Adrenal gland (tissue), 12 donors: ENCODE measurements around the gene DSCAML1. TPM values are rescaled to one million over a fixed set of nuclear protein-coding genes. Genes with fewer than 3 reads are reported as not detected.

Source experiments
- DNase-seq, 7 donors: peaks; one replicate each; pipeline ENCODE4 v3.0.0-alpha.2; 2019 to 2020
- H3K27ac ChIP-seq, 5 donors: fragments of 200-600 bp; sonication (generic) in 4 of 5; 1 replicate in 3 of 5; 2 replicates in 2 of 5; pipeline versions ENCODE4 v1.5.1 to v1.8.0; 2016 to 2020; ENCODE audit warnings: mild to moderate bottlenecking in 1 of 5
- H3K27me3 ChIP-seq: fragments of 200-600 bp; 2 replicates; pipeline ENCODE4 v1.8.0; 2021
- H3K36me3 ChIP-seq, 2 donors: fragments of 200-600 bp; replicated peaks in 1 of 2; 1 replicate in 1 of 2; 2 replicates in 1 of 2; pipeline versions ENCODE4 v1.5.1 to v1.8.0; 2018 to 2022
- H3K4me1 ChIP-seq, 2 donors: fragments of 200-600 bp; replicated peaks in 1 of 2; 1 replicate in 1 of 2; 2 replicates in 1 of 2; pipeline versions ENCODE4 v1.5.1 to v1.8.0; 2018 to 2021
- H3K4me3 ChIP-seq, 4 donors: fragments of 200-600 bp; sonication (generic) in 3 of 4; one replicate each; pipeline ENCODE4 v1.5.1; 2016 to 2018
- H3K9me3 ChIP-seq, 3 donors: fragments of 200-600 bp; sonication (generic) in 1 of 3; replicated peaks in 1 of 3; 1 replicate in 2 of 3; 2 replicates in 1 of 3; pipeline versions ENCODE4 v1.5.1 to v1.8.0; 2016 to 2021
- CTCF ChIP-seq, 6 experiments: fragments of 450-650 bp in 4 of 6; fragments of 200-600 bp in 2 of 6; sonication (generic) in 1 of 6; IDR thresholded peaks; 1 replicate in 5 of 6; 2 replicates in 1 of 6; pipeline versions ENCODE4 v1.5.1 to v1.8.0; 2016 to 2021; ENCODE audit warnings: antibody characterized with exemption in 6 of 6, mild to moderate bottlenecking in 2 of 6, moderate library complexity in 1 of 6
- POLR2A ChIP-seq, 2 donors: fragments of 450-650 bp; IDR thresholded peaks; one replicate each; pipeline ENCODE4 v1.6.1; 2017; ENCODE audit warnings: antibody characterized with exemption in 2 of 2, mild to moderate bottlenecking in 2 of 2, moderate library complexity in 1 of 2
- WGBS, 4 donors: extraction: QIAGEN DNeasy Blood & Tissue Kit in 2 of 4; methylation state at CpG; one replicate each; pipeline versions ENCODE4 v1.1.5 to v1.1.7; 2013 to 2017; 5-methylcytosine and 5-hydroxymethylcytosine counted together
- intact Hi-C, 2 donors: fragments of 100-400 bp; cut with DNase I; formaldehyde crosslinking; loops; one replicate each; pipeline versions ENCODE4 v1.14.1 to v1.15.0; 2022 to 2023
- polyA plus RNA-seq, 3 donors: library from polyadenylated mRNA; stranded (reverse); fragments of 200-250 nt in 2 of 3; fragments of 350-450 nt in 1 of 3; fragmentation: Illumina TruSeq in 1 of 3; extraction: RNeasy Lipid Tissue Mini Kit (QIAGEN cat#74804) in 1 of 3; gene quantifications; one replicate each; pipeline ENCODE4 v1.2.3, GENCODE V29; 2013 to 2014
- total RNA-seq, 9 donors: library from RNA; depleted of rRNA in 4 of 9; stranded (reverse); fragments of >200 nt in 4 of 9; fragments of 120-200 nt in 1 of 9; fragmentation: NEBNext Ultra II Directional in 1 of 9; extraction: Animal tissue kit (Norgen Biotek cat#: 25700) in 1 of 9; gene quantifications; one replicate each; pipeline versions ENCODE4 v1.1.0 to v1.2.4, GENCODE V29; 2013 to 2023
- donor health status: healthy with polysubstance abuse.
- donor health status: Bipolar disorder and iron deficiency.
- donor health status: DM: yes; HTN: yes; CAD: no.
- donor health status: DM: no; HTN: no; CAD: no.
- donor health status: DM: no; HTN: no; CAD: no.
- donor health status: DM: yes; HTN: yes; CAD: no.

The DSCAML1 gene
- total and polyA plus RNA-seq, 12 donors: 0.09 to 1.9 (median 0.55) TPM; not detected in 1

- H3K4me1 ChIP-seq: no peaks in the 10 kb centered on the region
- intact Hi-C loops: no loop called here
- no peaks in the 10 kb centered on the region for H3K9me3 ChIP-seq
- TF ChIP-seq POLR2A (IDR thresholded peaks at IDR 0.05) (no peak), CTCF (IDR thresholded peaks at IDR 0.05) (no peak)
- 49 to 62% (median 58%) methylated on average over 8 to 9 of the region's 9 CpGs for WGBS, 4 donors
- H3K27ac ChIP-seq: no peak overlapping the region
- DNase-seq: no peak
- H3K27me3 ChIP-seq: no peaks in the 10 kb centered on the region
- H3K36me3 ChIP-seq: no peaks in the 10 kb centered on the region
- no peak overlapping the region for H3K4me3 ChIP-seq
Observed at GRCh38 chr11:117484156-117484555, 312.9 kb downstream of the DSCAML1 start.

GRCh38 chr11:117483372-117483771 lies 313.6 kb downstream of the DSCAML1 start:
- WGBS, 4 donors: 58 to 88% (median 83%) methylated on average over 5 of the region's 5 CpGs
- Histone ChIP-seq H3K27ac (no peak overlapping the region), H3K4me3 (no peak overlapping the region), H3K27me3 (no peaks in the 10 kb centered on the region), H3K4me1 (no peaks in the 10 kb centered on the region), H3K9me3 (no peaks in the 10 kb centered on the region), H3K36me3 (no peaks in the 10 kb centered on the region)
- DNase-seq: no peak
- intact Hi-C loops: no loop called here
- TF ChIP-seq POLR2A (IDR thresholded peaks at IDR 0.05) (no peak), CTCF (IDR thresholded peaks at IDR 0.05) (no peak)

- no peaks in the 10 kb centered on the region for H3K36me3 ChIP-seq
- 73 to 93% (median 86%) methylated on average over 4 to 8 of the region's 8 CpGs for WGBS, 4 donors
- no peak overlapping the region for H3K4me3 ChIP-seq
- TF ChIP-seq POLR2A (IDR thresholded peaks at IDR 0.05) (no peak), CTCF (IDR thresholded peaks at IDR 0.05) (no peak)
- H3K9me3 ChIP-seq: no peaks in the 10 kb centered on the region
- H3K27ac ChIP-seq: no peak overlapping the region
- intact Hi-C loops: no loop called here
- H3K4me1 ChIP-seq: no peaks in the 10 kb centered on the region
- H3K27me3 ChIP-seq: no peaks in the 10 kb centered on the region
- DNase-seq: no peak
Observed at GRCh38 chr11:117482881-117483280, 314.1 kb downstream of the DSCAML1 start.

- no peaks in the 10 kb centered on the region for H3K27me3 ChIP-seq
- H3K27ac ChIP-seq: no peak overlapping the region
- no peak for TF ChIP-seq CTCF (IDR thresholded peaks at IDR 0.05)
- no peak for TF ChIP-seq POLR2A (IDR thresholded peaks at IDR 0.05)
- H3K36me3 ChIP-seq: no peaks in the 10 kb centered on the region
- no peaks in the 10 kb centered on the region for H3K9me3 ChIP-seq
- H3K4me3 ChIP-seq: no peak overlapping the region
- intact Hi-C loops: no loop called here
- no peaks in the 10 kb centered on the region for H3K4me1 ChIP-seq
- DNase-seq: no peak
- WGBS, 4 donors: 81 to 93% (median 87%) methylated on average over 7 to 23 of the region's 23 CpGs
Observed at GRCh38 chr11:117481885-117482284, 315.1 kb downstream of the DSCAML1 start.
